HCT116 (cell line): ENCODE data around the gene GPR17. TPM values are rescaled to one million over a fixed set of nuclear protein-coding genes. Genes with fewer than 3 reads are reported as not detected.

Source experiments
- ATAC-seq: fragments of 200-7000 bp; cut with Tn5 transposase; 2 replicates; pipeline ENCODE4 v1.9.1; 2020; ENCODE audit warnings: mild to moderate bottlenecking, moderate library complexity
- BruUV-seq: library from RNA; stranded (reverse); fragments of 400-500 nt; replicated peaks from 2 replicates; lab custom pipeline; 2021; lab: Mats Ljungman, UMichigan
- CTCF ChIA-PET: fragments of 300-600 bp; sonication (Branson Sonifier 250); formaldehyde crosslinking; loops from one replicate; lab custom pipeline; 2021; ENCODE audit warnings: antibody characterized with exemption; lab: Charles Lee
- POLR2A ChIA-PET: fragments of 300-600, 350-600 bp; sonication (Branson Sonifier 250); formaldehyde crosslinking; loops from one replicate; lab custom pipeline; 2021; ENCODE audit warnings: antibody characterized with exemption; lab: Charles Lee
- RAD21 ChIA-PET, 2 experiments: fragments of 300-600 bp; sonication (Branson Sonifier 250); formaldehyde crosslinking; loops; one replicate each; lab custom pipeline; 2023; ENCODE audit warnings: low total read pairs in 2 of 2; ENCODE audit not compliant: uncharacterized antibody in 2 of 2, unreplicated experiment in 2 of 2, low non-redundant PET in 1 of 2; lab: Charles Lee
- DNase-seq: peaks from one replicate; pipeline ENCODE4 v3.0.0-alpha.2; 2010; ENCODE audit warnings: low read depth, low spot score
- H2AFZ ChIP-seq: fragments of 200-600 bp; shearing (Covaris generic), sonication (generic); 2 replicates; pipeline ENCODE4 v1.6.1; 2017; ENCODE audit warnings: low read depth, mixed run types, mixed read lengths, antibody characterized with exemption, low read length; ENCODE audit not compliant: poor library complexity, severe bottlenecking
- H3K27ac ChIP-seq: 2 replicates; pipeline ENCODE4 v1.5.1; 2012; ENCODE audit warnings: low read depth, low read length
- H3K27me3 ChIP-seq: fragments of 200-600 bp; sonication (generic); 2 replicates; pipeline ENCODE4 v1.6.1; 2016; ENCODE audit warnings: mixed run types, low read length, mixed read lengths; ENCODE audit not compliant: insufficient read depth
- H3K36me3 ChIP-seq, 2 experiments: fragments of 200-500 bp in 1 of 2; fragments of 200-600 bp in 1 of 2; sonication (Bioruptor generic) in 1 of 2; sonication (generic) in 1 of 2; 2 replicates each; pipeline versions ENCODE4 v1.5.1 to v1.6.1; 2014 to 2016; ENCODE audit warnings: low read length in 2 of 2, inconsistent platforms in 1 of 2, mixed read lengths in 1 of 2, mixed run types in 1 of 2; ENCODE audit not compliant: insufficient read depth in 2 of 2, control insufficient read depth in 1 of 2
- H3K4me1 ChIP-seq, 2 experiments: fragments of 200-600 bp in 1 of 2; sonication (generic) in 1 of 2; 2 replicates each; pipeline versions ENCODE4 v1.5.1 to v1.6.1; 2012 to 2017; ENCODE audit warnings: low read length in 2 of 2, inconsistent platforms in 1 of 2, mild to moderate bottlenecking in 1 of 2, mixed read lengths in 1 of 2, mixed run types in 1 of 2, moderate library complexity in 1 of 2; ENCODE audit not compliant: insufficient read depth in 2 of 2, control insufficient read depth in 1 of 2
- H3K4me2 ChIP-seq: fragments of 200-600 bp; sonication (generic); 2 replicates; pipeline ENCODE4 v1.6.1; 2017; ENCODE audit warnings: mixed run types, low read length, mixed read lengths
- H3K4me3 ChIP-seq, 2 experiments: fragments of 200-600 bp in 1 of 2; sonication (generic) in 1 of 2; replicated peaks in 1 of 2; 2 replicates each; pipeline ENCODE4 v1.5.1; 2011 to 2016; ENCODE audit warnings: low read length in 2 of 2, control low read depth in 1 of 2, low read depth in 1 of 2, mild to moderate bottlenecking in 1 of 2, mixed read lengths in 1 of 2, mixed run types in 1 of 2
- H3K79me2 ChIP-seq: fragments of 200-600 bp; sonication (generic); 2 replicates; pipeline ENCODE4 v1.6.1; 2017; ENCODE audit warnings: mild to moderate bottlenecking, mixed run types, low read length, moderate library complexity, mixed read lengths; ENCODE audit not compliant: insufficient read depth
- H3K9ac ChIP-seq: fragments of 200-600 bp; sonication (generic); 2 replicates; pipeline ENCODE4 v1.6.1; 2016; ENCODE audit warnings: low read length, mixed read lengths
- H3K9me2 ChIP-seq: fragments of 200-600 bp; sonication (generic), shearing (Covaris generic); 2 replicates; pipeline ENCODE4 v1.6.1; 2017; ENCODE audit warnings: mixed run types, mild to moderate bottlenecking, moderate library complexity; ENCODE audit not compliant: insufficient read depth
- H3K9me3 ChIP-seq, 2 experiments: fragments of 200-500 bp in 1 of 2; fragments of 200-600 bp in 1 of 2; sonication (Bioruptor generic) in 1 of 2; sonication (generic) in 1 of 2; 2 replicates each; pipeline ENCODE4 v1.6.1; 2014 to 2017; ENCODE audit warnings: low read length in 2 of 2, mixed read lengths in 2 of 2, inconsistent platforms in 1 of 2, low read depth in 1 of 2, mild to moderate bottlenecking in 1 of 2, mixed run types in 1 of 2, moderate library complexity in 1 of 2; ENCODE audit not compliant: control insufficient read depth in 1 of 2, insufficient read depth in 1 of 2
- H4K20me1 ChIP-seq: fragments of 200-600 bp; sonication (generic), shearing (Covaris generic); 2 replicates; pipeline ENCODE4 v1.6.1; 2017; ENCODE audit warnings: mixed run types, mild to moderate bottlenecking, moderate library complexity; ENCODE audit not compliant: insufficient read depth
- CEBPB ChIP-seq: IDR thresholded peaks from 2 replicates; pipeline ENCODE4 v1.6.1; 2012; ENCODE audit warnings: low read depth
- ELF1 ChIP-seq: IDR thresholded peaks from 2 replicates; pipeline ENCODE4 v1.6.1; 2012; ENCODE audit warnings: low read depth, borderline replicate concordance
- FOSL1 ChIP-seq: IDR thresholded peaks from 2 replicates; pipeline ENCODE4 v1.6.1; 2012; ENCODE audit warnings: low read depth
- JUND ChIP-seq: IDR thresholded peaks from 2 replicates; pipeline ENCODE4 v1.6.1; 2012
- SP1 ChIP-seq: IDR thresholded peaks from 2 replicates; pipeline ENCODE4 v1.6.1; 2012; ENCODE audit warnings: low read depth
- intact Hi-C: fragments of 100-400 bp; cut with micrococcal nuclease; formaldehyde crosslinking; loops from 2 replicates; pipeline ENCODE4 v1.10.0; 2022
- total RNA-seq: library from RNA; stranded (reverse); gene quantifications from one replicate; pipeline ENCODE4 v1.2.1, GENCODE V29; 2021; ENCODE audit not compliant: unreplicated experiment
- TF ChIP-seq, protein P1 (sequence below): IDR thresholded peaks from 2 replicates; pipeline ENCODE4 v1.6.1; 2012; ENCODE audit warnings: low read depth

Gene GPR17
- total RNA-seq, 1 experiment from 2014 or later, result not detected

- no peaks in the 10 kb centered on the region for H3K27me3 ChIP-seq
- RAD21 ChIA-PET, result interaction anchor here (1.5 to 1.8 kb wide), 2 partner anchors 59 to 60 kb away, joined by 9 to 15 read pairs; no protein-coding TSS in a partner anchor
- no peak for ATAC-seq
- POLR2A ChIA-PET, result no interaction called here
- H3K27ac ChIP-seq, result no peak overlapping the region; the same call in 1 of the 2 replicates
- no peak for TF ChIP-seq ELF1
- TF ChIP-seq JUND, result no peak
- no peak for TF ChIP-seq CEBPB
- TF ChIP-seq, protein P1, sequence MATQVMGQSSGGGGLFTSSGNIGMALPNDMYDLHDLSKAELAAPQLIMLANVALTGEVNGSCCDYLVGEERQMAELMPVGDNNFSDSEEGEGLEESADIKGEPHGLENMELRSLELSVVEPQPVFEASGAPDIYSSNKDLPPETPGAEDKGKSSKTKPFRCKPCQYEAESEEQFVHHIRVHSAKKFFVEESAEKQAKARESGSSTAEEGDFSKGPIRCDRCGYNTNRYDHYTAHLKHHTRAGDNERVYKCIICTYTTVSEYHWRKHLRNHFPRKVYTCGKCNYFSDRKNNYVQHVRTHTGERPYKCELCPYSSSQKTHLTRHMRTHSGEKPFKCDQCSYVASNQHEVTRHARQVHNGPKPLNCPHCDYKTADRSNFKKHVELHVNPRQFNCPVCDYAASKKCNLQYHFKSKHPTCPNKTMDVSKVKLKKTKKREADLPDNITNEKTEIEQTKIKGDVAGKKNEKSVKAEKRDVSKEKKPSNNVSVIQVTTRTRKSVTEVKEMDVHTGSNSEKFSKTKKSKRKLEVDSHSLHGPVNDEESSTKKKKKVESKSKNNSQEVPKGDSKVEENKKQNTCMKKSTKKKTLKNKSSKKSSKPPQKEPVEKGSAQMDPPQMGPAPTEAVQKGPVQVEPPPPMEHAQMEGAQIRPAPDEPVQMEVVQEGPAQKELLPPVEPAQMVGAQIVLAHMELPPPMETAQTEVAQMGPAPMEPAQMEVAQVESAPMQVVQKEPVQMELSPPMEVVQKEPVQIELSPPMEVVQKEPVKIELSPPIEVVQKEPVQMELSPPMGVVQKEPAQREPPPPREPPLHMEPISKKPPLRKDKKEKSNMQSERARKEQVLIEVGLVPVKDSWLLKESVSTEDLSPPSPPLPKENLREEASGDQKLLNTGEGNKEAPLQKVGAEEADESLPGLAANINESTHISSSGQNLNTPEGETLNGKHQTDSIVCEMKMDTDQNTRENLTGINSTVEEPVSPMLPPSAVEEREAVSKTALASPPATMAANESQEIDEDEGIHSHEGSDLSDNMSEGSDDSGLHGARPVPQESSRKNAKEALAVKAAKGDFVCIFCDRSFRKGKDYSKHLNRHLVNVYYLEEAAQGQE, result no peak
- TF ChIP-seq FOSL1, result no peak
- TF ChIP-seq SP1, result no peak
- no peak for DNase-seq
- intact Hi-C loops, result no loop called here
- no peaks in the 10 kb centered on the region for H4K20me1 ChIP-seq
- no peak overlapping the region for H2AFZ ChIP-seq
- H3K9me3 ChIP-seq, result no peaks in the 10 kb centered on the region
- H3K4me3 ChIP-seq, result no peak overlapping the region
- no TSS peak for BruUV-seq
- no peaks in the 10 kb centered on the region for H3K79me2 ChIP-seq
- H3K9ac ChIP-seq, result no peak overlapping the region
- no peaks in the 10 kb centered on the region for H3K9me2 ChIP-seq
- CTCF ChIA-PET, result interaction anchor here (0.9 to 5.8 kb wide), 3 partner anchors 58 to 454 kb away, joined by 3 to 97 read pairs (median 17); no protein-coding TSS in a partner anchor
- no peaks in the 10 kb centered on the region for H3K36me3 ChIP-seq
- peaks cover 9 to 31% of the 10 kb centered on the region in 2 experiments for H3K4me1 ChIP-seq
- no peak overlapping the region for H3K4me2 ChIP-seq
Observed at GRCh38 chr2:127650785-127651380, 4.9 kb downstream of the GPR17 start.
